Activated CD4-positive, CD25-positive, alpha-beta regulatory T cell treated with anti-CD3 and anti-CD28 coated beads, Interleukin-2, amount 50 U/mL, for 24 hours (primary cell): Measurements from ENCODE around the gene NOL6.
"Not testable (repeated sequence)": the region's sequence is repeated elsewhere in the genome, so short reads cannot be mapped to it uniquely, and the experiment has no call there.

ENCODE experiments used
- ATAC-seq, 2 donors: fragments of 150-1000 bp; cut with Tn5 transposase; one replicate each; pipeline ENCODE4 v1.10.0; 2021; ENCODE audit warnings: mild to moderate bottlenecking in 1 of 2, moderate library complexity in 1 of 2

NOL6 gene

DNA sequence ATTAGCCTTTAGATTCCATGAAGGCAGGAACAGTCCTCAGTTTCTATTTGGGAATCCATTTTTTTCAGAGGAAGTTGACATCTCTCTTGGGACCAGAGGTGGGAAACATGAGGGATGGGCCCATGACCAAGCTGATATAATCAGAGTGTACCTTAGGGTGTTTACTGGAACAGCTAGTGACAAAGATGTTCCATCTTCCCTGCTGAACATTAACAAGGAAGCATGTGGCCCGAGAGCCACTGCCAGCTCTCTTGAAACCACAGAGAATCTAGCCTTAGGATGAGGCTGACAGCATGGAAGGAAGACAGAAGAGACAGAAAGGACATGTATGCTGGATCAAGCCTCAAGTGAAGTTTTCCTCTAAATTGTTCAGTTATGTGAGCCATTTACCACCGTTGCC is 42.3 kb downstream of the NOL6 start:
- no peak for ATAC-seq

DNA sequence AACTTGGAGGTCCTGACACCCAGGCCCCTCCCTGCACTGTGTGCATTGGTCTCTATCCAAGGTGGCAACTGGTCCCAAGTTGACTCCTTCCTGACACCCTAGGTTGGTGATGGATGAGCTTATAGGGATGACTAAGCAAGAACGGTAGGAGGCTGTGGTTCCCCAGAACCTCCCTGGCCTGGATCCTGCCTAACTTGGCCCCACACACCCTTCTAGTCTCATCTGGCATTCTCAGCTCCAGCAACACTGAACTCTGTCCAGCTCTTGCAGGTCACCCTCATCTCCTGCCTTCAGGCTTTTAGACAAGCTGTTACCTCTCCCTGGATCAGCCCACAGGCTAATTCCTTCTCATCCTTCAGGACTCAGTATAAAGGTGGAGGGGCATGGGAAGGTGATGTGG is 42.8 kb downstream of the NOL6 start:
- ATAC-seq = no peak

DNA sequence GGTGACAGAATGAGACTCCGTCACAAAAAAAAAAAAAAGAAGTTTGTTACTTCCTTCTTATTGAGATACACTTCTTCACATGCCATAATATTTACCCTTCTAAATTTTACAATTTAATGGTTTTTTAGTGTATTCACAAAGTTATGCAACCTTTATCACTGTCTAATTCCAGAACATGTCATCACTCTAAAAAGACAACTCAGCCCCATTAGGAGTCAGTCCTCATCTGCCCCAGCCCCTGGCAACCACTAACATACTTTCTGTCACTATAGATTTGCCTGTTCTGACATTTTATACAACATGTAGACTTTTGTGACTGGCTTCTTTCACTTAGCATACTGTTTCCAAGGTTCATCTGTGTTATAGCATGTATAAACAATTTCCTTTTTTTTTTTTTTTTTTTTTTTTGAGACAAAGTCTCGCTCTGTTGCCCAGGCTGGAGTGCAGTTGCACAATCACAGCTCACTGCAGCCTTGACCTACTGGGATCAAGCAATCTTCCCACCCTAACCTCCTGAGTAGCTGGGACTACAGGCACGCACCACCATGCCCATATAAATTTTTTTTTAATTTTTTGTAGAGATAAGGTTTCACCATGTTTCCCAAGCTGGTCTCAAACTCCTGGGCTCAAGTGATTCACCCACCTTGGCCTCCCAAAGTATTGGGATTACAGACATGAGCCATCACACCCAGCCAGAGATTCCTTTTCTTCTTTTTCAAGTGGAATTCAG is 44.3 kb downstream of the NOL6 start:
- ATAC-seq = no peak

DNA sequence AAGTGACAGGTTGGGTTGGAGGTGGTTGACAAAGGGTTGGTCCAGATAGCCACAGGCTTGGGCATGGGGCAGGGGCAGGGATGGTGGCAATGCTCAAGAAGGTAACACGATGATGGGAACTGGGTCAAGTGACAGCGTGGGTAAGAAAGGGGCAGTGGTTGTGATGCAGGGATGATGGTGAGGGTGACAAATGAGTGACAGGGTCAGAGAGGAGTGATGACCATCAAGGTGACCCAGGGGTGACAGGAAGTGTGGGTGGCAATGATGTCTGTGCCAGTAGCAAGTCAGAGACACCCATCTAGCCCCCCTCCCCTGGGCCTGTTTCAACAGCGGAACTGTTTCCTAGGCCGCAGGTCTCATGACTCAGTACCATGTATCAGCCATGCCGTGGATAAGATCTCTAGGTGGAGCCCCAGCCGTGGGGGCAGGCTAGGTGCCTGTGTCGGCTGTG is 46.9 kb downstream of the NOL6 start:
- ATAC-seq = peak; percentile 81 to 96

DNA sequence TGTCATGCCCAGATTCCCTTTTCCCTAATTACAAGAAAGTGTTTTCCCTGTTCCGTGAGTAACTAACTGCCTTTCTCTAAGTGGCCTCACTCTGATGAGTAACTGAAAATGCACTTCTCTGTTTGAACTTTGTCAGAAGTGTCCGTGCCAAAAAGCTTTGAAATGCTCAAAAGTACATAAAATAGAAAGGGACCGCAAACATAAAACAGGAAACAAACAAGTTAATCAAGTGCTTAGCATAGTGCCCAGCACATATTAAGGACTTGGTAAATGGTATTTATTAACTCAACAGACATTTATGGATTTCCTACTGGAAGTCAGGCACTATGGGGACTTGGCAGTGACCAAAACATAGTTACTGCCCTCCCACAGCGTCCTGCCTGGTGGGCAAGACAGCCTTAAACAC is 48.6 kb downstream of the NOL6 start:
- ATAC-seq = no peak

DNA sequence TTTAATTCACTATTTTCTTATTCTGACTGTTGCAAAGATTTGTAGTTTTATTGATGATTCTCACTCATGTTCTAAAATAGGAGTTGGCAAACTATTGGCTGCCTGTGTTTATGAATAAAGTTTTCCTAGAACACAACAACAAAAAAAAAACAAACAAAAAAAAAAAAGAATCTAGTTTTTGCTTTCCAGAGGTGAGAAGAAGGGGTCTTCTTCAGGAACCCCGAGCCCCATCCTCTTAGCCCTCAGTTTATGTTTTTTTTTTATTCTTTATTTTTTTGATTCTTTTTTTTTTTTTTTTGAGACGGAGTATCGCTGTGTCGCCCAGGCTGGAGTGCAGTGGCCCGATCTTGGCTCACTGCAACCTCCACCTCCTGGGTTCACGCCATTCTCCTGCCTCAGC is 49.2 kb downstream of the NOL6 start:
- not testable (repeated sequence) for ATAC-seq

DNA sequence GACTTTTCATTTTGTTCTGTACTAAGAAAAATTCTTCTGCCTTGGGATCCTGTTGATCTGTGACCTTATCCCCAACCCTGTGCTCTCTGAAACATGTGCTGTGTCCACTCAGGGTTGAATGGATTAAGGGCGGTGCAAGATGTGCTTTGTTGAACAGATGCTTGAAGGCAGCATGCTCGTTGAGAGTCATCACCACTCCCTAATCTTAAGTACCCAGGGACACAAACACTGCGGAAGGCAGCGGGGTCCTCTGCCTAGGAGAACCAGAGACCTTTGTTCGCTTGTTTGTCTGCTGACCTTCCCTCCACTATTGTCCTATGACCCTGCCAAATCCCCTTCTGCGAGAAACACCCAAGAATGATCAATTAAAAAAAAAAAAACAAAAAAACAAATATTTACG is 49.7 kb downstream of the NOL6 start:
- ATAC-seq = not testable (repeated sequence)

DNA sequence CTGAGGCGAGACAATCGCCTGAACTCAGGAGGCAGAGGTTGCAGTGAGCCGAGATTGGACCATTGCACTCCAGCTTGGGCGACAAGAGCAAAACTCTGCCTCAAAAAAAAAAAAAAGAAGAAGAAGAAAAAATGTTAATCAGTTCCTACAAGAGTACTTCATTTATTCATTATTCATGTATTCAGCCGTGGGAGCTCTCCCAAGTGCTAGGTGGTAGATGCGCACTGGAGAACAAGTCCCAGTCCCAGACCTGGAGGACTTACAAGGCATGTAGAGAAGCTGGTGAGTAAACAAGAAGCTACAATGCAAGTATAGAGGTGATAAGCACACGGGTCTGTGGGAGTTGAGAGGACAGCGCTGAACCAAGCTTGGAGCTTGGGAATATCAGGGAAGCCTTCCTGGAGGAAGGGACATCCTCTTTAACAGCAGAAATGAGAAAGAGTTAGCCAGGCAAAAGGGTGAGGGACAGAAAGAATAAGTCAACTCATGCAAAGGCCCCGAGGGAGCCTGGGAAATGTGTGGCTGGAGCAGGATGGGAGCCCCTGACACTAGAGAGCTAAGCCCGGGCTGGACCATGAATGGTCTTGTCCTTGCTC is 53.9 kb downstream of the NOL6 start:
- ATAC-seq = no peak

DNA sequence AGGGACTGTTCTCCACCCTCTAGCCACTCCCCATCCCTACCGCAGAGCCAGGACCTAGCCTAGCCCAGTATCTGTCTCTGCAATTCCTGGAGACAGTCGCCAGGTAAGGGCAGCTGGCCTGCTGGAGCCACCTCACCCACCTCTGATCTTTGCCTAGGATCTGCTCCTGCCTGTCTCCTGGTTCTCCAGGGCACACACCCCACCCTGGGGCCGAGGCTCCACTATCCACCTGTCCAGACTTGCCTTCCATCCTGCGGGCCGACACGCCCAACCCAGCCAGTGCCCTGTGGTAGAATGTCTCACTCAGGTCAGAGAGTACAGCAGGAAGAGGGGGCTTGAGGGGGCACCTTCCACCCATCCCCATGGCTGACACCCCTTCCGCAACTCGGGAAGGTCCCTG is 55.6 kb downstream of the NOL6 start:
- ATAC-seq = no peak

DNA sequence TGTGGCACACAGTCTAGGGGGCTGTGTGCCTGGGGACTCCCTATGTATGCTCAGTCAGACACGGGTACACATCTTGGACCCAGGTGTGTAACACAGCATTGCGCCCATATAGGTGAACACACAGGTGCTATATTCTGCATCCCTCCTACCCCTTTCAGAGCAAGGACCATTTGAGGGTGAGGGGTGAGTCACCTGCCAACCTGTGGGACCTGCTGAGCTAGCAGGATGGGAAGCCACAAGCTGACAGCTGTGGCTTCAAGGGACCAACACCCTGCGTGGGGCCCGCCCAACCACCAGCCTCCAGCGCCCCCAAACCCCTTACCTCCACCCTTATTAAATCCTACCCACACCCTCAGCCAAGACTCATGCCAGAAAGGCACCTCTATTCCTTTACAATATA is 56.7 kb downstream of the NOL6 start:
- ATAC-seq = peak in 1 of 2 donors; percentile 39

DNA sequence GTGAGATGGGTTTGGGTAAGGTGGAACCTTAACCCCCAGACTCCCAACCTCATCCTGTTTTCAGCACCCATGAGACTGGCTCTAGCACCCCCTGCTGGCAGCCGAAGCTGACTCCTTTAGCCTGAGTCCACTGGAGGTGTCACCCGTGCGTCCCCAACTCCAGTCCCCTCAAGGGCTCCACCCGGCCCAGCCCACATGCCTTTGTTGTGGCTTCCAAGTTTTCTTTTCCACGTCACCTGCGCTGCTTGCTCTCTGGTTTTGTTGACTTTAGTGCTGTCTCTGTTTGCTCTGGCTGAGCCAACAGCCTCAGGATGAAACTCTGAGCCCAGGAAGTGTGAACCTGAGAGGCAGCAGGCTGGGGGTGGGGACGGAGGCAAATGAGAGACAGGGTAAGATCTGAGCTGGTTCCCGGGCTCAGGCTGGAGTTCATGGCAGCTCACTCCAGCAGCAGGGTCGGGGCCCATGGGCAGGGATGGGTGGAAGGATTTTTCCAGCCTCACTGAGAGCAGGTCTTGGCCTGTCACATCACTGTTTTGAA is 58.2 kb downstream of the NOL6 start:
- ATAC-seq = peak; percentile 87 to 88

DNA sequence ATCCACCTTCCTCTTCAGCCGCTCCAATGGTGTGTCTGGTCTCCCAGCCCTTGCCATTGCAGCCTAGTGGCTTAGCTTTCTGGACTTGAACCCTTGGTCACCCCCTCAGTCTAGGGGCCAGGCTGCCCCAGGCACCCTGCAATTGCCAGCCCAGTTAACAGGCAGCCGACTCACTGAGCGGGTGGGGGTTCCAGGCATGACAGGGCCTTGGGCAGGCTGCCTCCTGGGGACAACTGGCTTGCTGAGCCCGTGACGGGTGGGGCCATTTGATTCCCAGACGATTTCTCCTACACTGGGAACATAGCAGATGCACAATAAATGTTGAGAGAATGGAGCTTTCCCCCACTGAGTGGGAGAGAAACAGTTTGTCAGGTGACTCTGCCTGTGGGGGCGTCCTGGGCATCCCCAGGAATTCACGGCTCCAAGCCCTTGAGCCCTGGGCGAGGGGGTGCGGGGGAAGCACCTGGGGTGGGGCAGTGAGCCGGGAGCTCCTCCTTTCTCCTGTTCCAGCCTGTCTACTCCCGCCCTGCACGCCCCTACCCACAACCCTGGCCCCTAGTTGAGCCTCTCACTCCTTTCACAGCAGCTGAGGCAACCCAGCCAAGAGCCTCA is 58.7 kb downstream of the NOL6 start:
- no peak for ATAC-seq

DNA sequence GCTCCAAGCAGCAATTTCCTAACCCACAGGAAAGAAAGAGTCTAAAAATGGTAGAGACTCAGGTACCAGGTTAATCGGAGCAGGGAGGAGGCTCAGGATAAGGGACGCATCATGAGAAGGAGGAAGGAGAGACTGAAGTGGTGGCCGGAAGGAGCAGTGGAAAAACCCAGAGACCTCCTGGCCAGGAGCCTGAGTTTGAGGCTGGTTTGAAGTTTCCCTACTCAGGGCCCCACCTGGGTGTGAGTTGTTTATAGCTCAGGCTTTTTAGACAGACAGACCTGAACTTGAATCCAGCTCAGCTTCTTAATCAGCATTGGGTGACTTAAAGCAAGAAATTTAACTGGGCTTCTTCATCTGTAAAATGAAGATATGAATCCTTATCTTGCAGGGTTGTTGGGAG is 59.5 kb downstream of the NOL6 start:
- no peak for ATAC-seq
